HUES64 (cell line): ENCODE results near the gene BIRC7.
"Not testable (repeated sequence)": the region's sequence is repeated elsewhere in the genome, so short reads cannot be mapped to it uniquely, and the experiment has no call there.

Experiments used
- H3K27ac ChIP-seq: 2 replicates; pipeline ENCODE4 v1.7.0; 2013; ENCODE audit warnings: low read depth, low read length, inconsistent platforms
- H3K27me3 ChIP-seq: 2 replicates; pipeline ENCODE4 v1.6.1; 2013; ENCODE audit warnings: mild to moderate bottlenecking, low read length; ENCODE audit not compliant: insufficient read depth
- H3K36me3 ChIP-seq: 2 replicates; pipeline ENCODE4 v1.6.1; 2013; ENCODE audit warnings: mild to moderate bottlenecking, low read length; ENCODE audit not compliant: insufficient read depth
- H3K4me1 ChIP-seq: 2 replicates; pipeline ENCODE4 v1.6.1; 2013; ENCODE audit warnings: mild to moderate bottlenecking, low read length, moderate library complexity; ENCODE audit not compliant: insufficient read depth
- H3K4me3 ChIP-seq: 2 replicates; pipeline ENCODE4 v1.5.1; 2013; ENCODE audit warnings: mild to moderate bottlenecking, low read length, moderate library complexity
- H3K9ac ChIP-seq: 2 replicates; pipeline ENCODE4 v1.6.1; 2013; ENCODE audit warnings: mild to moderate bottlenecking, low read depth, low read length
- H3K9me3 ChIP-seq: 2 replicates; pipeline ENCODE4 v1.6.1; 2013; ENCODE audit warnings: low read depth, low read length; ENCODE audit not compliant: insufficient read depth
- WGBS: fragments of 150-250, 120-280 bp; methylation state at CpG from one replicate; pipeline ENCODE4 v1.1.7; 2013; ENCODE audit warnings: missing lambda C conversion rate; 5-methylcytosine and 5-hydroxymethylcytosine counted together

The BIRC7 gene

GRCh38 chr20:63219866-63220521, 15.7 kb upstream of the BIRC7 start:
- Histone ChIP-seq H3K9ac (no peak overlapping the region), H3K36me3 (no peaks in the 10 kb centered on the region), H3K9me3 (no peaks in the 10 kb centered on the region), H3K27ac (no peak overlapping the region), H3K27me3 (no peaks in the 10 kb centered on the region), H3K4me1 (peaks cover 5% of the 10 kb centered on the region; the same call in 1 of the 2 replicates), H3K4me3 (no peak overlapping the region)
- 89% methylated on average over 25 of the region's 25 CpGs for WGBS

GRCh38 chr20:63220696-63221399, 14.9 kb upstream of the BIRC7 start:
- no peak overlapping the region for H3K4me3 ChIP-seq
- H3K4me1 ChIP-seq: peaks cover 5% of the 10 kb centered on the region; the same call in 1 of the 2 replicates
- H3K9me3 ChIP-seq: no peaks in the 10 kb centered on the region
- H3K27me3 ChIP-seq: no peaks in the 10 kb centered on the region
- no peaks in the 10 kb centered on the region for H3K36me3 ChIP-seq
- no peak overlapping the region for H3K9ac ChIP-seq
- H3K27ac ChIP-seq: no peak overlapping the region
- WGBS: 74% methylated on average over 9 of the region's 9 CpGs

- H3K4me3 ChIP-seq, H3K4me1 ChIP-seq, H3K27ac ChIP-seq, H3K36me3 ChIP-seq, H3K27me3 ChIP-seq, H3K9ac ChIP-seq, H3K9me3 ChIP-seq: not testable (repeated sequence)
- 67% methylated on average over 11 of the region's 12 CpGs for WGBS
Observed at GRCh38 chr20:63221400-63222053, 14.2 kb upstream of the BIRC7 start.

GRCh38 chr20:63222541-63222940, 13.2 kb upstream of the BIRC7 start:
- 79% methylated on average over 7 of the region's 7 CpGs for WGBS
- no peak overlapping the region for H3K9ac ChIP-seq

GRCh38 chr20:63223121-63223825, 12.4 kb upstream of the BIRC7 start:
- Histone ChIP-seq H3K36me3 (no peaks in the 10 kb centered on the region), H3K9ac (no peak overlapping the region), H3K27ac (no peak overlapping the region), H3K4me1 (0 out of 2 replicates have a peak, but pooled peaks cover 4% of the 10 kb centered on the region), H3K9me3 (no peaks in the 10 kb centered on the region), H3K27me3 (no peaks in the 10 kb centered on the region), H3K4me3 (no peak overlapping the region)
- WGBS: 59% methylated on average over 12 of the region's 12 CpGs

More at GRCh38 chr20:63222541-63222940, 13.2 kb upstream of the BIRC7 start:
- no peaks in the 10 kb centered on the region for H3K27me3 ChIP-seq
- no peak overlapping the region for H3K4me3 ChIP-seq
- 0 out of 2 replicates have a peak, but pooled peaks cover 4% of the 10 kb centered on the region for H3K4me1 ChIP-seq
- no peaks in the 10 kb centered on the region for H3K36me3 ChIP-seq
- H3K9me3 ChIP-seq: no peaks in the 10 kb centered on the region
- H3K27ac ChIP-seq: no peak overlapping the region

GRCh38 chr20:63223826-63224207, 11.9 kb upstream of the BIRC7 start:
- no peak overlapping the region for H3K4me3 ChIP-seq
- H3K36me3 ChIP-seq: no peaks in the 10 kb centered on the region
- H3K27me3 ChIP-seq: no peaks in the 10 kb centered on the region
- 68% methylated on average over 6 of the region's 6 CpGs for WGBS
- no peaks in the 10 kb centered on the region for H3K9me3 ChIP-seq
- H3K4me1 ChIP-seq: 0 out of 2 replicates have a peak, but pooled peaks cover 4% of the 10 kb centered on the region
- H3K9ac ChIP-seq: no peak overlapping the region
- no peak overlapping the region for H3K27ac ChIP-seq

GRCh38 chr20:63224412-63225081, 11.2 kb upstream of the BIRC7 start:
- Histone ChIP-seq H3K36me3 (no peaks in the 10 kb centered on the region), H3K27ac (no peak overlapping the region), H3K4me1 (0 out of 2 replicates have a peak, but pooled peaks cover 5% of the 10 kb centered on the region), H3K9ac (no peak overlapping the region), H3K4me3 (no peak overlapping the region), H3K9me3 (no peaks in the 10 kb centered on the region), H3K27me3 (no peaks in the 10 kb centered on the region)
- WGBS: 60% methylated on average over 16 of the region's 16 CpGs

- Histone ChIP-seq H3K4me1 (peaks cover 10% of the 10 kb centered on the region; the same call in 1 of the 2 replicates), H3K9ac (no peak overlapping the region), H3K4me3 (no peak overlapping the region), H3K27ac (no peak overlapping the region), H3K27me3 (no peaks in the 10 kb centered on the region), H3K9me3 (no peaks in the 10 kb centered on the region), H3K36me3 (no peaks in the 10 kb centered on the region)
- 86% methylated on average over 7 of the region's 7 CpGs for WGBS
Observed at GRCh38 chr20:63225082-63225454, 10.6 kb upstream of the BIRC7 start.

GRCh38 chr20:63226042-63226943, 9.4 kb upstream of the BIRC7 start:
- Histone ChIP-seq H3K36me3 (no peaks in the 10 kb centered on the region), H3K27me3 (no peaks in the 10 kb centered on the region), H3K4me3 (no peak overlapping the region), H3K9me3 (no peaks in the 10 kb centered on the region), H3K4me1 (peaks cover 16% of the 10 kb centered on the region; the same call in 1 of the 2 replicates), H3K27ac (no peak overlapping the region), H3K9ac (no peak overlapping the region)
- WGBS: 82% methylated on average over 19 of the region's 19 CpGs

- WGBS: 95% methylated on average over 5 of the region's 5 CpGs
- Histone ChIP-seq H3K36me3 (no peaks in the 10 kb centered on the region), H3K9ac (no peak overlapping the region), H3K27ac (no peak overlapping the region), H3K27me3 (no peaks in the 10 kb centered on the region), H3K4me3 (no peak overlapping the region), H3K4me1 (peaks cover 16% of the 10 kb centered on the region; the same call in 1 of the 2 replicates), H3K9me3 (no peaks in the 10 kb centered on the region)
Observed at GRCh38 chr20:63227260-63227659, 8.4 kb upstream of the BIRC7 start.
